Muscle layer of duodenum (tissue), 2 donors: ENCODE results near the gene GRIK5.

Experiments used
- H3K27ac ChIP-seq: one replicate; pipeline ENCODE4 v1.7.0; 2013; ENCODE audit warnings: mild to moderate bottlenecking, low read length
- H3K27me3 ChIP-seq: one replicate; pipeline ENCODE4 v1.7.0; 2013; ENCODE audit warnings: low read depth, mild to moderate bottlenecking, control low read depth, low read length
- H3K36me3 ChIP-seq, 2 donors: one replicate each; pipeline ENCODE4 v1.7.0; 2013; ENCODE audit warnings: low read length in 2 of 2, control low read depth in 1 of 2, mild to moderate bottlenecking in 1 of 2; ENCODE audit not compliant: insufficient read depth in 2 of 2, control insufficient read depth in 1 of 2
- H3K4me1 ChIP-seq, 2 donors: one replicate each; pipeline ENCODE4 v1.7.0; 2013; ENCODE audit warnings: low read length in 2 of 2, mild to moderate bottlenecking in 2 of 2, control low read depth in 1 of 2, moderate library complexity in 1 of 2; ENCODE audit not compliant: insufficient read depth in 2 of 2, control insufficient read depth in 1 of 2
- H3K4me3 ChIP-seq, 2 donors: one replicate each; pipeline ENCODE4 v1.7.0; 2013; ENCODE audit warnings: low read length in 2 of 2, low read depth in 1 of 2, mild to moderate bottlenecking in 1 of 2
- H3K9me3 ChIP-seq, 2 donors: one replicate each; pipeline ENCODE4 v1.7.0; 2013; ENCODE audit warnings: low read length in 2 of 2, control low read depth in 1 of 2, mild to moderate bottlenecking in 1 of 2; ENCODE audit not compliant: control insufficient read depth in 1 of 2
- donor health status: healthy.

Gene GRIK5

DNA sequence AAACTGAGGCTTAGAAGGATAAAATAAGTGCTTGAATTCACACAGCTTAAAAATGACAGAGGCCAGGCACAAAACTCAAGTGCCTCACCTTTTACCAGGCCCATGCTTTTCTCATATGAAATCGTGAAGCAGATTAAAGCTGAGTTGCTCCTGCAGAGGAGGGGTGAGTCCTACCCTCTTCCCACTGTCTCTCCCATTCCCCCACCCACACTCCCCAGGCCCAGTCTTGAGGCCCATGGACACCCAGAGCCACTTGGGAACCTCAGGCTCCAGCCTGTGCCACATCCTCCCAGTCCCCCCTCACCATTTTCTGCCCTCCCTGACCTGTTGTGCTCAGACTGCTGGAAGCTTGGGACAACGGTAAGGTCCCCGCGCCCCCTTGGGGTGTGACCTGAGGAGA is 23.5 kb upstream of the GRIK5 start:
- H3K27ac ChIP-seq = no peak overlapping the region
- no peak overlapping the region for H3K4me3 ChIP-seq
- peaks cover 0 to 11% of the 10 kb centered on the region in 2 donors for H3K4me1 ChIP-seq

GRCh38 chr19:42092350-42092749 is 22.3 kb upstream of the GRIK5 start:
- Histone ChIP-seq H3K36me3 (no peaks in the 10 kb centered on the region), H3K27ac (no peak overlapping the region), H3K27me3 (no peaks in the 10 kb centered on the region), H3K4me1 (peaks cover 0 to 11% of the 10 kb centered on the region in 2 donors), H3K4me3 (no peak overlapping the region), H3K9me3 (no peaks in the 10 kb centered on the region)

More for the DNA sequence above, 23.5 kb upstream of the GRIK5 start:
- no peaks in the 10 kb centered on the region for H3K36me3 ChIP-seq
- H3K27me3 ChIP-seq = no peaks in the 10 kb centered on the region
- no peaks in the 10 kb centered on the region for H3K9me3 ChIP-seq

- H3K27ac ChIP-seq = no peak overlapping the region
- peaks cover 0 to 11% of the 10 kb centered on the region in 2 donors for H3K4me1 ChIP-seq
- no peaks in the 10 kb centered on the region for H3K36me3 ChIP-seq
- no peaks in the 10 kb centered on the region for H3K27me3 ChIP-seq
- no peaks in the 10 kb centered on the region for H3K9me3 ChIP-seq
- no peak overlapping the region for H3K4me3 ChIP-seq
Observed at GRCh38 chr19:42091742-42092141, 21.7 kb upstream of the GRIK5 start.

GRCh38 chr19:42091300-42091699 is 21.3 kb upstream of the GRIK5 start:
- Histone ChIP-seq H3K36me3 (no peaks in the 10 kb centered on the region), H3K4me3 (no peak overlapping the region), H3K4me1 (peaks cover 0 to 11% of the 10 kb centered on the region in 2 donors), H3K27me3 (no peaks in the 10 kb centered on the region), H3K9me3 (no peaks in the 10 kb centered on the region), H3K27ac (no peak overlapping the region)

DNA sequence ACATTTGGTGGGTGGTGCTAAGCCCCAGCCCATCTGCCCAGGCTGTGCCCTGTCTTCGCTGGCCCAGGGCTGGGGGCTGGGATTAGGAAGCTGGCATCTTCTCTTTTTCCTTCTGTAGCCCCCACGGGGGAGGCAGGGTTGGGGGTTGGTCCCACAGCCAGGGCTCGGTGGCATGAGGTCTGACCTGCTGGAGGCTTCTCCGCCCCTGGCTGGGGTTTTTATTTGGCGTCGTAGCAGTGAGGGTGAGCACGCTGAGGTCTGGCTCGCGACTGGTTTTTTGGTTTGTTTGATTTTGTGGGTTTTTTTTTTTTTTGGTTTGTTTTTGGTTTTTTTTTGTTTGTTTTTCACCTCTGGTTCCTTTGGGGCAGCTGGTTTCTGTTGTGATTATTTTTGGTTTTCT is 20.7 kb upstream of the GRIK5 start:
- H3K9me3 ChIP-seq = no peaks in the 10 kb centered on the region
- peaks cover 0 to 11% of the 10 kb centered on the region in 2 donors for H3K4me1 ChIP-seq
- no peak overlapping the region for H3K4me3 ChIP-seq
- no peaks in the 10 kb centered on the region for H3K27me3 ChIP-seq
- no peaks in the 10 kb centered on the region for H3K36me3 ChIP-seq
- H3K27ac ChIP-seq = no peak overlapping the region

- Histone ChIP-seq H3K27ac (no peak overlapping the region), H3K4me1 (peaks cover 0 to 11% of the 10 kb centered on the region in 2 donors), H3K27me3 (no peaks in the 10 kb centered on the region), H3K4me3 (no peak overlapping the region), H3K9me3 (no peaks in the 10 kb centered on the region), H3K36me3 (no peaks in the 10 kb centered on the region)
Observed at GRCh38 chr19:42089772-42090171, 19.8 kb upstream of the GRIK5 start.

GRCh38 chr19:42089191-42089750 is 19.3 kb upstream of the GRIK5 start:
- Histone ChIP-seq H3K9me3 (no peaks in the 10 kb centered on the region), H3K27ac (peak overlapping the region; percentile 31), H3K4me3 (no peak overlapping the region), H3K27me3 (no peaks in the 10 kb centered on the region), H3K4me1 (peaks cover 0 to 11% of the 10 kb centered on the region in 2 donors), H3K36me3 (no peaks in the 10 kb centered on the region)

DNA sequence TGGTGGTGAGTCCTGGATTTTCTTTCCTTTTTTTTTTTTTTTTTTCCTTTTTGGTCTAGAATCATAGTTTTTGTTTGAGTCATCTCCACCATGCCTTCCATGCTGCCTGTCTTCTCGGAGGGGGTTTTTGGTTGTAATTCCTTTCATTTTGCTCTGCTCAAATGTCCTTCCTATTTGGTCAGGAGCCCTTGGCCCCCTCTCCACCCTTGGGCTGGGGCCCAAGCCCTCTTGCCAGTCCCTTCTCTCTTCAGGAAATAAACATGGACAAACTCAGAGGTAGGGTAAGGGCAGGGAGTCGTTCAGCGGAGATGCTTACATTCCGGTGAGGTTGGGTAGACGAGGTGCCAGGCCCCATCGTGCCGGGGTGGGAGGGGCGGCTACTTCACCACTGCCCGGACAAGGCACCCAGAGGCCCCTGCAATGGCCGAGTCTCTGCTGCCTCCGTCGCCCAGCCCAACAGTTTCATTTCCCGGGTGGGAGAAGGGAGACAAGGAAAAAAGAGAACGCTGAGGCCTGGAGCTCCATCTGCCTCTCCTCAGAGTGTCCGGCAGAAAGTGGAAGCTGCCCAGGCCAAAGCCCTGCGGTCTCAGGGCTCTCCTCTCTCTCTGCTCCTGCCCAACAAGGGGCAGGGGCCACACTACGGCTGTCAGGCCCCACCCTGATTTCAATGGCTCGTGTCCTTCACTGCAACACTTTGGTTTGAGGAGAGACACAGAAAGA is 18.6 kb upstream of the GRIK5 start:
- Histone ChIP-seq H3K27ac (peak overlapping the region; percentile 31), H3K36me3 (peaks cover 0 to 4% of the 10 kb centered on the region in 2 donors), H3K9me3 (no peaks in the 10 kb centered on the region), H3K27me3 (no peaks in the 10 kb centered on the region), H3K4me1 (peaks cover 0 to 11% of the 10 kb centered on the region in 2 donors), H3K4me3 (no peak overlapping the region)

DNA sequence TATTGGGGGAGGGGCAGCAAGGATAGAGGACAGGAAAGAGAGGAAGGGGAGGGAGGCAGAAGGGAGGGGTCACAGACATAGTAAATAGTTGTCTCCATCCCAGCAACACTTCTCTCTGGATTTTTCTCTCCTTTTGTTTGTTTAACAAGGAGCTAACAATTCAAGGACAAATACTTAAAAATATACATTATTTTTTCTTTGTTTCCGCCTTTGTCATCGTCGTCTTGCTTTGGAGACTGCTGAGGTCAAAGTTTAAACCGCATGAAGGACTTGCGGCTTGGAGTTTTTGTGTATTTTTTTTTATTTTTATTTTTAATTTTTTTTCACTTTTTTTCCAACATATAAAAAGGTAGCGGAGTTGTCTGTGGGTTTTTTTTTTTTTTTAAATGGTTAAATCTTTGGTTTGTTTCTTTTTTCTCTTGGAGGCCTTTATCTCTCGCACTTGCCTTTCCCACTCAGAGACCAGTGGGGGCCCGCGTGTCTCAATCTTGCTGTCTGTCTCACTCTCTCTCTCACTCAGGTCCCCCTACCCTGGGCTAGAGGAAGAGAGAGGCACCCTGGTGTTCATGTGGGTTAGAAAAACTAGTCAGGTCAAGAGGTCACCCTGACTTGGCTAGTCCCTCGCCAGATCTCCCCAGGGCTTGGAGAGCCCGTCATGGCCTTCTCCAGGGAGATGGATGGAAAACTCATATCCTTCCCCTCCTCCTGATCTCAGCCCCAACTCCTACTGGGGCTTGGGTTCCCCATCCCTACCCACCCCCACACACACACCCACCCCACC is 17.0 kb upstream of the GRIK5 start:
- H3K9me3 ChIP-seq = no peaks in the 10 kb centered on the region
- H3K27ac ChIP-seq = no peak overlapping the region
- H3K4me3 ChIP-seq = no peak overlapping the region
- peaks cover 0 to 5% of the 10 kb centered on the region in 2 donors for H3K4me1 ChIP-seq
- peaks cover 0 to 11% of the 10 kb centered on the region in 2 donors for H3K36me3 ChIP-seq
- H3K27me3 ChIP-seq = no peaks in the 10 kb centered on the region

GRCh38 chr19:42086188-42086736 is 16.3 kb upstream of the GRIK5 start:
- H3K9me3 ChIP-seq = no peaks in the 10 kb centered on the region
- H3K27me3 ChIP-seq = no peaks in the 10 kb centered on the region
- no peak overlapping the region for H3K27ac ChIP-seq
- H3K4me1 ChIP-seq = peaks cover 0 to 3% of the 10 kb centered on the region in 2 donors
- H3K36me3 ChIP-seq = peaks cover 7 to 18% of the 10 kb centered on the region in 2 donors
- no peak overlapping the region for H3K4me3 ChIP-seq

- H3K4me3 ChIP-seq = no peak overlapping the region
- no peaks in the 10 kb centered on the region for H3K4me1 ChIP-seq
- no peaks in the 10 kb centered on the region for H3K27me3 ChIP-seq
- H3K36me3 ChIP-seq = peaks cover 29 to 45% of the 10 kb centered on the region in 2 donors
- no peak overlapping the region for H3K27ac ChIP-seq
- no peaks in the 10 kb centered on the region for H3K9me3 ChIP-seq
Observed at GRCh38 chr19:42083537-42083936, 13.5 kb upstream of the GRIK5 start.
